Endodermal cell (in vitro differentiated cells): ENCODE data around the gene SFXN5. TPM values are rescaled to one million over a fixed set of nuclear protein-coding genes. Genes with fewer than 3 reads are reported as not detected.

ENCODE experiments used
- DNase-seq: peaks from one replicate; pipeline ENCODE4 v3.0.0-alpha.2; 2017
- H3K27ac ChIP-seq: 2 replicates; pipeline ENCODE4 v1.5.1; 2013; ENCODE audit warnings: mild to moderate bottlenecking, low read depth, low read length, moderate library complexity
- H3K27me3 ChIP-seq: 2 replicates; pipeline ENCODE4 v1.6.1; 2013; ENCODE audit warnings: mild to moderate bottlenecking, low read length, moderate library complexity; ENCODE audit not compliant: insufficient read depth, control insufficient read depth, poor library complexity, severe bottlenecking
- H3K36me3 ChIP-seq: 2 replicates; pipeline ENCODE4 v1.7.0; 2013; ENCODE audit warnings: mild to moderate bottlenecking, low read length, moderate library complexity; ENCODE audit not compliant: control insufficient read depth, insufficient read depth
- H3K4me1 ChIP-seq: one replicate; pipeline ENCODE4 v1.7.0; 2013; ENCODE audit warnings: low read length; ENCODE audit not compliant: control insufficient read depth, insufficient read depth
- H3K4me3 ChIP-seq: 2 replicates; pipeline ENCODE4 v1.5.1; 2013; ENCODE audit warnings: mild to moderate bottlenecking, low read length, moderate library complexity
- H3K9ac ChIP-seq: 2 replicates; pipeline ENCODE4 v1.6.1; 2013; ENCODE audit warnings: mild to moderate bottlenecking, low read length, moderate library complexity; ENCODE audit not compliant: poor library complexity, severe bottlenecking; ENCODE audit errors: extremely low read depth
- H3K9me3 ChIP-seq: 2 replicates; pipeline ENCODE4 v1.6.1; 2013; ENCODE audit warnings: mild to moderate bottlenecking, low read length, moderate library complexity; ENCODE audit not compliant: control insufficient read depth
- H3K27ac Mint-ChIP-seq: 2 replicates; pipeline ENCODE4 v1.8.0; 2020; ENCODE audit warnings: mixed read lengths
- H3K27me3 Mint-ChIP-seq: 2 replicates; pipeline ENCODE4 v1.8.0; 2021; ENCODE audit warnings: mild to moderate bottlenecking, mixed read lengths; ENCODE audit not compliant: insufficient read depth
- H3K36me3 Mint-ChIP-seq: 2 replicates; pipeline ENCODE4 v1.8.0; 2020; ENCODE audit warnings: low read depth, mixed read lengths
- H3K4me1 Mint-ChIP-seq: 2 replicates; pipeline ENCODE4 v1.8.0; 2020; ENCODE audit warnings: mixed read lengths
- H3K4me3 Mint-ChIP-seq: 2 replicates; pipeline ENCODE4 v1.8.0; 2020; ENCODE audit warnings: mild to moderate bottlenecking, moderate library complexity, mixed read lengths
- H3K9me3 Mint-ChIP-seq: 2 replicates; pipeline ENCODE4 v1.8.0; 2020; ENCODE audit warnings: mild to moderate bottlenecking, mixed read lengths
- WGBS, 2 experiments: methylation state at CpG; one replicate each; pipeline versions ENCODE4 v1.1.5 to v1.1.7; 2013; ENCODE audit warnings: missing lambda C conversion rate in 2 of 2, mixed read lengths in 1 of 2; ENCODE audit not compliant: insufficient coverage in 1 of 2, insufficient read length in 1 of 2; 5-methylcytosine and 5-hydroxymethylcytosine counted together
- total RNA-seq, 2 donors: library from RNA; stranded (reverse); fragmentation: NEBNext Ultra II Directional in 1 of 2; extraction: Animal tissue kit (Norgen Biotek cat#: 25700) in 1 of 2; gene quantifications; 2 replicates in 1 of 2; 3 replicates in 1 of 2; pipeline ENCODE4 v1.2.1, GENCODE V29; 2021
- TF ChIP-seq, protein P1 (sequence below): fragments of 200-600 bp; sonication (generic); conservative IDR thresholded peaks from 2 replicates; pipeline ENCODE4 v1.5.0; 2021; ENCODE audit warnings: antibody characterized with exemption, mild to moderate bottlenecking

Gene SFXN5
- total RNA-seq, 2 donors from 2014 or later = 30.7 to 32.8 TPM

DNA sequence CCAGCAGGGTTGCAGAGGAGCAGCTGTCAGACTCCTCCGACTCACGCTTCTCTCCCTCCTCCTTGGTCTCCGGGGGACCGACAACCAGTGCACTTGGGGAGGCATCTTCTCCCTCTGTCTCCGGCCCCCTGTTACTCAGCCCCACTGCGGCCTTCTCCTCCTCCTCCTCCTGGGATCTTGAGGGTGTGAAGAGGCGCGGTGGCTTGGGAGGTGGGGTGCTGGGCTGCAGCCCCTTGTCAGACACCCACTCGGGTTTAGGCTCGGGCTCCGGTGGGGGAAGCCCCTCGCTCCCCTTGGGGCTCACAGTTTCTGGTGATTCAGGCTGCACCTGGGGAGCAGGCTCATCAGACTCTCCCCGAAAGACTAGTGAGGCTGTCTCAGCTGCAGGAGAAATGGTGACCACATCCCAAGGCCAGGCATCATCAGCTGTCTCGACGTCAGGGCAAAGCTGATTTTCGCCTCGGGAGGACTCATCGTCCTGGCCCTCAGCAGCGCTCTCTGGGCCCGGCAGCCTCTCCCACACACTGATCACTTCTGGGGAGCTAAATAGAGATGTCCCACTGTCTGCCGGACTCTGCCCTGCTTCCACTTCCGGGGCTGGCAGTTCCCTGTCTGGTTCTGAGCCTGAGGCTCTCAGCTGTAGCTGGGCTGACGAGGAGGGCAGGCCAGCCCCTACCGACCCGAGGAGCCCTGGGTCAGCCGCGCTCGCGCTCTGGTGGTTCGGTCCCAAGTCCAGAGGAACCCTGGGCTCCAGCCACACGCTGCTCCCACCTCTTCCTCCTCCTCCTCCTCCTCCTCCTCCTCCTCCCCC is 9.0 kb upstream of the SFXN5 start:
- TF ChIP-seq, protein P1, sequence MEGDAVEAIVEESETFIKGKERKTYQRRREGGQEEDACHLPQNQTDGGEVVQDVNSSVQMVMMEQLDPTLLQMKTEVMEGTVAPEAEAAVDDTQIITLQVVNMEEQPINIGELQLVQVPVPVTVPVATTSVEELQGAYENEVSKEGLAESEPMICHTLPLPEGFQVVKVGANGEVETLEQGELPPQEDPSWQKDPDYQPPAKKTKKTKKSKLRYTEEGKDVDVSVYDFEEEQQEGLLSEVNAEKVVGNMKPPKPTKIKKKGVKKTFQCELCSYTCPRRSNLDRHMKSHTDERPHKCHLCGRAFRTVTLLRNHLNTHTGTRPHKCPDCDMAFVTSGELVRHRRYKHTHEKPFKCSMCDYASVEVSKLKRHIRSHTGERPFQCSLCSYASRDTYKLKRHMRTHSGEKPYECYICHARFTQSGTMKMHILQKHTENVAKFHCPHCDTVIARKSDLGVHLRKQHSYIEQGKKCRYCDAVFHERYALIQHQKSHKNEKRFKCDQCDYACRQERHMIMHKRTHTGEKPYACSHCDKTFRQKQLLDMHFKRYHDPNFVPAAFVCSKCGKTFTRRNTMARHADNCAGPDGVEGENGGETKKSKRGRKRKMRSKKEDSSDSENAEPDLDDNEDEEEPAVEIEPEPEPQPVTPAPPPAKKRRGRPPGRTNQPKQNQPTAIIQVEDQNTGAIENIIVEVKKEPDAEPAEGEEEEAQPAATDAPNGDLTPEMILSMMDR = no peak
- H3K27me3 Mint-ChIP-seq = no peaks in the 10 kb centered on the region
- no peaks in the 10 kb centered on the region for H3K4me1 ChIP-seq
- H3K9me3 Mint-ChIP-seq = no peaks in the 10 kb centered on the region
- H3K36me3 ChIP-seq = peaks cover 12% of the 10 kb centered on the region
- no peak overlapping the region for H3K4me3 ChIP-seq
- H3K4me3 Mint-ChIP-seq = no peak overlapping the region
- no peak overlapping the region for H3K9ac ChIP-seq
- 88 to 89% methylated on average over 8 to 31 of the region's 31 CpGs for WGBS, 2 experiments
- peaks cover 4% of the 10 kb centered on the region for H3K36me3 Mint-ChIP-seq
- peaks cover 7% of the 10 kb centered on the region for H3K4me1 Mint-ChIP-seq
- no peak for DNase-seq
- H3K9me3 ChIP-seq = no peaks in the 10 kb centered on the region
- no peak overlapping the region for H3K27ac Mint-ChIP-seq
- no peak overlapping the region for H3K27ac ChIP-seq
- no peaks in the 10 kb centered on the region for H3K27me3 ChIP-seq

DNA sequence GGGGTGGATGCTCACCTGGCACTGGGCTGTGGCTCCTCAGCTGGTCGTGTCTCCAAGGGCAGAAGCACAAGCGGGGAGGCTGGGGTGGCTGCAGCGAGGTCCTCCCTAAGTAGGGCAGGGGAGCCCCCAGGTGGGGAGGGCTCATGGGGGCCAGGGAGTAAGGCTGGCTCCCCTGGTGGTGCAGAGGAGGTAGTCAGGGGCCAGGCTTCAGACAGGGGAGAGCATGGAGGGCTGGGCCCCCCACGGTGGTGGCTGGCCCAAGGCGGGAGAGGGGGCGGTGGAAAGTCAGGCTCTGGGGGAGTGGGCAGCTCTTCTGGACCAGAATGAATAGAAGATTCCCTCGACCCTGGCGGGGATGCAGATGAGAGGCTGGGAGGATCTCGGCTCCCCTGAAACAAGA is 8.1 kb upstream of the SFXN5 start:
- no peak for DNase-seq
- Histone ChIP-seq H3K4me3 (no peak overlapping the region), H3K36me3 (peaks cover 6% of the 10 kb centered on the region), H3K9ac (no peak overlapping the region), H3K4me1 (no peaks in the 10 kb centered on the region), H3K27ac (no peak overlapping the region), H3K9me3 (no peaks in the 10 kb centered on the region), H3K27me3 (no peaks in the 10 kb centered on the region)
- Mint-ChIP-seq H3K4me1 (peaks cover 7% of the 10 kb centered on the region), H3K27ac (no peak overlapping the region), H3K27me3 (no peaks in the 10 kb centered on the region), H3K36me3 (peaks cover 4% of the 10 kb centered on the region), H3K4me3 (no peak overlapping the region), H3K9me3 (no peaks in the 10 kb centered on the region)
- TF ChIP-seq, protein P1 = no peak
- 89 to 92% methylated on average over 6 to 9 of the region's 9 CpGs for WGBS, 2 experiments

DNA sequence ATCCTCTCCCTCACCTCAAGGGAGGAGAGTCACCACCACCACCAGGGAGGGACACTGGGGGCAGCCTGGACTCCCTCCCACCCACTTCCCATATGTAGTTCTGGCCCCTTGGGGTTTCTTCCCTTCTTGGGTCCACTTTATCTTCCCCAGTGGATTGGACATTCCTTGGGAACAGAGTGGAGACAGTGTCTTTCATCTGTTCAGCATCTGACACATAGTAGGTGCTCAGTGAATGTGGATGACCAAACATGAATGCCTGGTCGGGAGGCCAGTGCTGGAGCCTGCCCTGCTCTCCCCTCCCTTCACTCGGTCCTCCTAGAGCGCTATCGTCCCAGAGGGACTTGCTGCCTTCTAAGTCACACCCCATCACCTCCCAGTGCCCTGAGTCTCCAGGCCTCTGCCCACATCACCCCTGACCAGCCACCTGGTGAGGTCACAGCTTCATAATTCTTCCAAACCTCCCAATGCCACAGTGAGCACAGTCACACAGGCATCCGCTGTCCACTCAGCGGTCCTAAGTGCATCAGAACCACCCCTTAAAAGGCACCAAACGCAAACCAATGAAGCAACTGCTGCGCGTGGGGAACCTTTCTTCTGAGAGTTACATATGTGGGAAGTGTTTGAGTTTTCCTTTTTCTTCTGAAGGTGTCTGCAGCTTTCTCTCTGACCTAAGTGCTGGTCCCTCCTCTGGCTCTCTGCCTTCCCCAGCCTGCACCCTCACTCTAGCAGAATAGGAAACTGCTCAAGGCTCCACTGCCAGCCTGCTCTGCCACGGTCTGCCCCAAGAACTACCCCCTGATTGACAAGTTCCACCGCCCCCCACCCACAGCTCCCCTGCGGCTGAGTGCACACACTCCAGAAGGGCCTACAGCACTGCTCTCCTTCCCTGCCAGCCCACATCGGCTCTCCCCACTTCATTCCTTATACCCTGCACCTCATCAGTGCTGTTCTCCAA is 7.2 kb upstream of the SFXN5 start:
- no peak overlapping the region for H3K4me3 Mint-ChIP-seq
- DNase-seq = no peak
- no peak overlapping the region for H3K4me3 ChIP-seq
- H3K9me3 Mint-ChIP-seq = no peaks in the 10 kb centered on the region
- TF ChIP-seq, protein P1 = no peak
- no peaks in the 10 kb centered on the region for H3K36me3 ChIP-seq
- H3K4me1 ChIP-seq = no peaks in the 10 kb centered on the region
- H3K4me1 Mint-ChIP-seq = peaks cover 7% of the 10 kb centered on the region
- WGBS, 2 experiments = 90% methylated on average over 9 to 13 of the region's 13 CpGs
- H3K9me3 ChIP-seq = no peaks in the 10 kb centered on the region
- H3K36me3 Mint-ChIP-seq = peaks cover 7% of the 10 kb centered on the region
- no peak overlapping the region for H3K9ac ChIP-seq
- no peak overlapping the region for H3K27ac Mint-ChIP-seq
- no peak overlapping the region for H3K27ac ChIP-seq
- no peaks in the 10 kb centered on the region for H3K27me3 ChIP-seq
- no peaks in the 10 kb centered on the region for H3K27me3 Mint-ChIP-seq
